Fibroblast of skin of left quadriceps (primary cell): ENCODE data around the gene AP3B2.
"Not testable (repeated sequence)": the region's sequence is repeated elsewhere in the genome, so short reads cannot be mapped to it uniquely, and the experiment has no call there.

Source experiments
- DNase-seq, 2 experiments: peaks; one replicate each; pipeline ENCODE4 v3.0.0-alpha.2; 2013; ENCODE audit warnings: low read depth in 2 of 2

AP3B2 gene

GRCh38 chr15:82650046-82650670 is 59.5 kb downstream of the AP3B2 start:
- DNase-seq: no peak

- no peak for DNase-seq
These were observed 60.3 kb downstream of the AP3B2 start for GRCh38 chr15:82649226-82649999.

DNA sequence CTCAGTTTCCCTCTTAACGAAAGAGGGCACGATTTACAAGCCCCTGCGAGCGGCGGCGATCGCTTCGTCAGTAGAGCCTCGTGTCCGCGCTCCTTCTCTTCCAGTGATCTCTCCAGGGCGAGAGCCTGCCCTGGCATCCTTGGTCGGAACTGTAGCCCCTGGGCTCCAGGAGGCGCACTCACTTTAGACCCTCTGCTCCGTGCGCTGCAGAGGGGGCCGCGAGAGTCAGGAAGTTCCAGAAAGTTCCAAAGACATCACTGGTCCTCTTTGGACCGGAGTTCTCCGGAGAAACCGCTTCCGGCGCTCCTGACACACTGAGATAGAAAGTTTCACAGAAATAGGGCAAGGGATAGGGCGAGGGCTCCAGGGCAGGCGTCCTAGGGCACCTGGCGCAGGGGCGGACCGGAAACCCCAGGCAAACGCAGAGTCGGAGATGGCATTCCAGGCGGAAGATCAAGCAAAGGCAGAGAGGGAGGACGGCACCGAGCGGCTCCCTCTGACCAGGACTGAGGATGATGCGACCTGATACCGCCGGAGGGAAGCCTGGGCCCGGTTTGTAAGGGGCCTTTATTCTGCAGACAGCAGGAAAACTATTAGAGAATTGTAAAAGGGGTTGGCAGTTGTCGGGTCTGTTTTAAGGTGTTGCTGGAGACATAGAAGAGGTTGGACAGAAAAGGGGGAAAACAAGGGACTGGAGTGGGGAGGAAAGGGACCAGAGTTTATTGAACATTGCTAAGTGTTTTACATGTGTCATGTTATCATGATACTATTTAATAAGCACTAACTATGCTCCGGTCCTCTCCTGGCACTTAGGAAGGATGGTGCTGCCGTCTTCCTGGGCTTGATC is 61.2 kb downstream of the AP3B2 start:
- no peak for DNase-seq

GRCh38 chr15:82647835-82648256 is 61.8 kb downstream of the AP3B2 start:
- no peak for DNase-seq

GRCh38 chr15:82647045-82647834 is 62.4 kb downstream of the AP3B2 start, which contains the start of gene CPEB1:
TSS of gene CPEB1 (minus strand) at chr15:82647363. CDS start at chr15:82628459, 18,904 bp downstream.
- no peak for DNase-seq

GRCh38 chr15:82646250-82647044 is 63.2 kb downstream of the AP3B2 start:
- DNase-seq: no peak

DNA sequence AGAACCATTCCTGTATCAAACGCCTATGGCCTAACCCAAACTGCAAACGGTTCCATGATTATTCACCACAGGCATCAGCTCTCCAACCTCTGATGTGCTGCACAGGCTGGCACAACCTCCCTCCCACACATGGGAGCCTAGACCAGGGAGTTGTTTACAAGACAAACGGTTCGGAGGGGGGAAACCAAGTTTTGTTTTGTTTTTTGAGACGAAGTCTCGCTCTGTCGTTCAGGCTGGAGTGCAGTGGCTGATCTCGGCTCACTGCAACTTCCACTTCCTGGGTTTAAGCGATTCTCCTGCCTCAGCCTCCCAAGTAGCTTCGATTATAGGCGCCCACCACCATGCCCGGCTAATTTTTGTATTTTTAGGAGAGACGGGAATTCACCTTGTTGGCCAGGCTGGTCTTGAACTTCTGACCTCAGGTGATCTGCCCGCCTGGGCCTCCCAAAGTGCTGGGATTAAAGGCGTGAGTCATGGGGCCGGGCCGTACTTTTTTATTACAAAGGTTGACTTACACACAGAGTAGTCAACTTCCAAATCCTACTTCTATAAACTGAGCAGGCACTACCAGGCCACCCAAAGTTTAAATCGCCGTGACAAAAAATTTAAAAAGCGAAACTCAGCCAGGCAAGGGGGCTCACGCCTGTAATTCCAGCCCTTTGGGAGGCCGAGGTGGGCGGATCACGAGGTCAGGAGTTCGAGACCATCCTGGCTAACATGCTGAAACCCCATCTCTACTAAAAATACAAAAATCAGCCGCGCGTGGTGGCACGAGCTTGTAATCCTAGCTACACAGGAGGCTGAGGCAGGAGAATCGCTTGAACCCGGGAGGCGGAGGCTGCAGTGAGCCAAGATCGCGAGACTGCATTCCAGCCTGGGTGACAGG is 64.5 kb downstream of the AP3B2 start:
- DNase-seq: not testable (repeated sequence)

DNA sequence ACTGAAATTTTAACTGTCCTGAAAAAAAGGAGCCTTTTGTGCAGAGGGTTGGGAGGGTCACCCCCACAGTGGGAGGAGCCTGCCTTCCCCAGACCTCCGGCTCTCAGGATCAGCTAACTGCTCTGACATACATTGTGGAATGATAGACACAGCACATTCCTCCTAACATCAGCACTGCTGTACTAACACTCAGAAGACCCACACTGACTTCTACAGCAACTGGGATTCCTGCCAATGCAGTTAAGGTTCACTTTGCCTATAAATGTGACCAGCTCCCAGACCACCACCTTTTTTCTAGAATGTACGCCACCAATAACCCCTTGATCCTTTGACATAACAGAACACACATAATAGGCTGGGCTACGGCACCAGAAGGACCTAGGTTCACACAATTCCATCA is 65.7 kb downstream of the AP3B2 start:
- DNase-seq: no peak

DNA sequence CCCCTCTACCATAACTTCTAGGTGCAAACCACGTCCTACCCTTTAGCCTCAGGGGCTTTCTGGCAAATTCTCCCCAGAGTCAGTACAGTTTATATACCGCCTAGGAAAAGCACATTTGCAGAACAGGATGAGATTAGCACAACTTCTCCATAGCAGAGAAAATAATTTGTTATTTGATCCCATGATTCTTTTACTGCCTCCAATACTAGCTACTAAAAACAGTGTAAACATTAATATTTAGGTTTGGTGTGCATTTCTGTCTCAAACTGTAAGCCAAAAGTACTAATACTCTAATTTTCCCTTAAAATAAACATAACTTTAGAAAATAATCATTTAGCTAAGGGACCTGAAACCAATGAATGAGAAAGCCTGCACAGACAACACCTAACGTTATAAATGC is 67.0 kb downstream of the AP3B2 start:
- DNase-seq: no peak

- DNase-seq: no peak
These were observed 68.4 kb downstream of the AP3B2 start for GRCh38 chr15:82641129-82641798.

- DNase-seq: no peak
These were observed 69.0 kb downstream of the AP3B2 start for GRCh38 chr15:82640672-82641071.

GRCh38 chr15:82635798-82636197 is 73.9 kb downstream of the AP3B2 start:
- no peak for DNase-seq

- no peak for DNase-seq
These were observed 79.6 kb downstream of the AP3B2 start for GRCh38 chr15:82630033-82630432.

DNA sequence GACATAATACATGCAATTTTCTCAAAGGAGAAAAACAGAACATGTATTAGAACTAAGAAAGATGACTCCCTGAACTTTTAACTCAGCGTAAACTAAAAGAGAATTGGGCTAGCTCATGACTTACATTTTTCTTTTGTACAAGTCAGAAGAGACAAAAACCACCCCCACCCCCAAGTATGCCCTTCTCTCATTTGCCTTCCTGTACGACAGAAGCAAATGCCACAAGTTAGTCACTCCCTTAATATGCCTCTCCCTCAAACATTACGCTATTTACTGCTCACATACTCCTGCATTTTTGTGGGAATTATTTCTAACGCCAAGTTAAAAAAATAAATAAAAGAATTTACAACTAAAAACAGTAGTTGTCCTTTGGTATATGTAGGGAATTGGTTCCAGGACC is 84.5 kb downstream of the AP3B2 start:
- no peak for DNase-seq

- no peak for DNase-seq
These were observed 85.2 kb downstream of the AP3B2 start for GRCh38 chr15:82624438-82624837.

DNA sequence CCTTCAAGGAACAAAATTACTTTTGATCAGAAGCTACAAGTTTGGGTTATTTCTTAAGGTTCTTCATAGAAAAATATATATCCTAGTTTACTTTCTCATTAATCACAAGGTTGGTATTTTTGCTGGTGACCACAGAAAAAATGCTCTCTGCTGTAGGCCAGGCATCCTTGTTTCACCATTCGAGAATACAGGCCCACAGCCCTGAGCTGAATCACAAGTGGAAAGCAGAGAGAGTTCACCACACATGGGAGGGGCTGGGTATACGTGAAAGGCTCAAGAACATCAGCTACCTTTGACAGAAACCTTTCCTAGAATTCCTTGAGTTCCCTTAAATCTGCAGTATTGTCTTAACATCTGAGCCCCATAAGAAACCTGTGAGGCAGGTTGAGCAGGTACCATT is 85.7 kb downstream of the AP3B2 start:
- no peak for DNase-seq

DNA sequence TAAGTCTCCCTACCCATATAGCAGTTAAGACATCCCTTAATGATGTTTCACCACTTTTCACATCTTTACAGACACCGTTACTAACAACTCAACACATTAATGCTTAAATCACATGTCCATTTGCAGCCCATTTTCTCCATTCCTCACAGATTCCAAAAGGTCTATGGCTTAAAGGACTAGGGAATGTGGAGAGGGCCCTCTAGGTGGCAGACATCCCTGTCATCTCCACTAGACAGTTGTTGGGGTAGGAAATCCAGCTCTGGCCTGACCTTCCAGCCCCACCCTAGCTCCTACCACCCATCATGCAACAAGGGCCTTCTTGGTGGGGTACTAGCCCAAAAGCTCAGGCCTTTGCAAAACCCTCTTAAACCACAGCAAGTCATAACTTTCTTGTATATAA is 87.7 kb downstream of the AP3B2 start:
- no peak for DNase-seq

- no peak for DNase-seq
These were observed 95.9 kb downstream of the AP3B2 start for GRCh38 chr15:82613747-82614146.

DNA sequence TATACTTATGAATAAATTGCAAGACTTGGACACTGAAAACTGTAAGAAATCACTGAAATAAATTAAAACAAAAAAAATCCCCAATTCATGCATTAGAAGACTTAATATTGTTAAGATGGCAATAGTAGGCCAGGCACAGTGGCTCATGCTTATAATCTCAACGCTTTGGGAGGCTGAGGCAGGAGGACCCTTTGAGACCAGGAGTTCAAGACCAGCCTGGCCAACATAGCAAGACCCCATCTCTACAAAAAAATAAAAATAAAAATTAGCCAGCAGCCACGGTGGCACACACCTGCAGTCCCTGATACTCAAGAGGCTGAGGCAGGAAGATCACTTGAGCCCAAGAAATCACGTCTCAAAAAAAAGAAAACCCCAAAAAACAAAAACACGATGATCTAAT is 98.3 kb downstream of the AP3B2 start:
- DNase-seq: no peak
